Suppressor macrophage treated with lipopolysaccharide for 1 hour (primary cell): Measurements from ENCODE around the gene FAM107B.
"Not testable (repeated sequence)": the region's sequence is repeated elsewhere in the genome, so short reads cannot be mapped to it uniquely, and the experiment has no call there.

Experiments used
- DNase-seq, 3 donors: peaks; one replicate each; pipeline ENCODE4 v3.0.0-alpha.2; 2020 to 2022

The FAM107B gene

DNA sequence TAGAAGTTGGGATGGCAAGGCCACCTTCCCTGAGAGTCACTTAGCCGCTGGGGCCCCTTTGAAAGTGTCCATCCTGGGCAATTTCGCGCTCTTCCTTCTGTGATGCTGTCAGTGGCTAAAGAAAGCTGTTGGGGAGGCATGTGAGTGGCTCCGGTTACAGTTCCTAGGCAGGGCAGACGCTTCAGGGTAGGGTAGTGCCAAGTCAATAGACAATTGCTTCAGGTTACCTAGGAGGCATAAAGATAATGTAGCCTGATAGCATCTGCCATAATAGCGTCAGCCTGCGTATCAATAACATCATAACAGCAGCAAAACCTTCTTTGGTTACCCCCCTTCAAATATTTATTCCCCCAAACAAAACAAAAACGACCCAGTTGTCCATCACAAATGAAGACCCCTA lies at the start of gene FAM107B:
Gene FAM107B, minus strand, starts transcription at position 101 of the 400 bp plus-strand sequence. CDS start 234 bp downstream, outside the sequence.
- DNase-seq: no peak

DNA sequence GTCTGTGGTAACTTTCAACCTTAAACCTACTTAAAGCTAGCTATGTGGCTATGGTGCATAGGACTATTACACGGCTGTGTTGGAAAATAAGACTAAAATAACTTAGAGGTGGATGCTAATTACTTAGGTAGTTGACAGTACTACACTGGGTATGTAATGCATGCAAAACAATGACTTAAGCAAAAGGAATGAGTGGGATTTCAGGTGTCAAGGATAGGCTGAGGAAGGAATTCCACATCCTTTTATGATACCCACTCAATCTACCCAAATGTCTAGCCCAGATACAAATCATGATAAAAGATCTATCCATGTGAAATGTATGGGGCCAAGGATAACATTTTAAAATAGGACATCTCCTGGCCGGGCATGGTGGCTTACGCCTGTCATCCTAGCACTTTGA lies 49.3 kb upstream of the FAM107B start:
- no peak for DNase-seq

DNA sequence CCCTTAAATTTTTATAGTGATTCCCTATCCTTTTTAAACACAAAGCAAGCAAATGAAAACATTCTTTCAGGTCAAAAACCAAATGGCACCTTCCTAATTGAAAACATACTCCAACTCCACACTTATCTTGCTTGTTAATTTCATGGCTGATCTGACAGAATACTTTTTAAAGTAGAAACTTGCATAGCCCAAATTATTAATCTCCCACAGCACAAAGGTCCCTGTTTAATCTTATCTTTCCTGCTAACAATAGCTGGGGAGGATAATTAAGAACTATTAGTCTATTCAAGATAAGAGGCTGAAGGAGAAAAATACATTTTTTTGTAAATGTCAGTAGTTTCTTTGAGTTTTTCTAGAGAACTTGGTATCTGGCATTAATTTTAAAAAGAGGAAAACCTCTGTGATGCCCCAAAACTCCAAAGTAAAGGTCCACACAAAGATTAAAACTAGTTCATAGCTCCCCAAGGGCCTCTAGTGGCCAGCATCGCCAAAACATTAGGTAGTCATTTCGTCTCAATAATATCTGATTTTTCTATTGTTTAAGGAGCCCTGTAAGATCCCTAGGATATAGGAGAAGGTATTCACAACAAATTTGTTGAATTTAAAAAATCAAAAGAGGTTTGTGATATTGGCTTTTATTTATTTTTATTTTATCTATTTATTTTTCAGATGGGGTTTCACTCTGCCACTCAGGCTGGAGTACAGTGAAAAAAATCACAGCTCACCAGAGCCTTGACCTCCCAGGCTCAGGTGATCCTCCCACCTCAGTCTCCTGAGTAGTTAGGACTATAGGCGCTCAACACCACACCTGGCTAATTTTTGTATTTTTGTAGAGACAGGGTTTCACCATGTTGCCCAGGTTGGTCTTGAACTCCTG lies 48.4 kb upstream of the FAM107B start:
- peak; percentile 63 to 79 (median 74) for DNase-seq

DNA sequence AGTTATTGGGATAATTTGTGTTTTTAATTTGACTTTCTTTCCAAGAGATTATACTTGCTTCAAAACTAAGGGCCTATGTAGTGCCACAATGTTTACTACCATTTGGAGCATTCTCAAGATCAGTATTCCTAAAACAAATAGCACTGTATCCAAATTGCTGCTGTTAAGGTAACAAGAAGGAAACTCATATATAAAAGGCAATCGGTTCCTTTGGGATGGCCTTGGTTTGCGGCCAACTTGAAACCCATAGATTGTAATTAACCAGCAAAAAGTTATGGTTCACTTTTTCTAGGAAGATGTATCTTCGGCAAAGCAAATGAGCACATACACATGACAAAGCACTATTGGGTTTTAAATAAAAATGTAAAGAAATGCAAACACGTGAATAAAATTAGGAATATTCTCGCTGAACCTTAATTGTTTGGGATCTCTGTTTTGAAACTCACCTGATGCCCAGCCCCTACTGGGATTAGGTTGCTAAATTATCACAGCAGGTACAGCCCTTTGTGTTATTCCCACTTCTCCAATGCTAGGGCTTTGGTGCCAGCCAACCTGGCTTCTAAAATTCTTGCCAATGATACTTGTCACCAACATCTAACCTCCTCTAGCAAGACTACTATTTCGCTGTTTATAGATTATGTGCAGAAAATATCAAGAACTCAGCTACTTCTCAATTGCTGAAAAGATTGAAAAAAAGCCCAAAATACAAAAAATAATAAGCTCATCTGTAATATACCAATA lies 47.1 kb upstream of the FAM107B start:
- DNase-seq: no peak

DNA sequence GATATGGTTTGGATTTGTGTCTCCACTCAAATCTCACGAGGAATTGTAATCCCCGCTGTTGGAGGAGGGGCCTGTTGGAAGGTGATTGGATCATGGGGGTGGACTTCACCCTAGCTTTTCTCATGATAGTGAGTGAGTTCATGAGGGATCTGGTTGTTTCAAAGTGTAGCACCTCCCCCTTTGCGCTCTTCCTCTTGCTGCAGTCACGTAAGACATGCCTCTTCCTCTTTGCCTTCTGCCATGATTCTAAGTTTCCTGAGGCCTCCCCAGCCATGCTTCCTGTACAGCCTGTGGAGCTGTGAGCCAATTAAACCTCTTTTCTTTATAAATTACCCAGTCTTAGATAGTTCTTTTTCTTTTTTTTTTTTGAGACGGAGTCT lies 46.1 kb upstream of the FAM107B start:
- peak; percentile 22 to 35 (median 29) for DNase-seq

DNA sequence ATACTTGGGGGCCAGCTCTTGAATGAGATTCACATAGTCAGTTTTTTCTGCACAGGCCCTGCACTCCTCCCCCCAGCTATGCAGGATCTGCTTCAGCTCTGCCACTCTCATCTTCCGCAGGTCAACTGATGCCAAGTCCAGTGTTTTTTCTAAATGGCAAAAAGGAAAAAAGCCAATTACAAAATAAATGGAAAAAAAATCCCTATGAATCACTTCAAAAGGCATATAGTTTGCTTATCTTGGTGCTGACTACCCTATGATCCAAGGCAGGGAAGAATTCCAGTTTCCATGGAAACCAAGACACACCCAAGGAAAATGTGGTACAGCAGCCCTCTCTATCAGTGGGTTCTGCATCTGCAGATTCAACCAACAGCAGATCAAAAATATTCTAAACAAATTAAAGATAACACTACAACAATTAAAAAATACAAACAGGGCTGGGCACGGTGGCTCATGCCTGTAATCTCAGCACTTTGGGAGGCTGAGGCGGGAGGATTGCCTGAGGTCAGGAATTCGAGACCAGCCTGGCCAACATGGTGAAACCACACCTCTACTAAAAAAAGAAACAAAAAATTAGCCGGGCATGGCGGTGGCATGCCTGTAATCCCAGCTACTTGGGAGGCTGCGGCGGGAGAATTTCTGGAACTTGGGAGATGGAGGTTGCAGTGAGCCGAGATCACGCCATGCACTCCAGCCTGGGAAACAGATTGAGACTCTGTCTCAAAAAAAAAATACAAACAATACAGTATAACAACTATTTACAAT lies 45.5 kb upstream of the FAM107B start:
- DNase-seq: peak in 1 of 3 donors; percentile 24

DNA sequence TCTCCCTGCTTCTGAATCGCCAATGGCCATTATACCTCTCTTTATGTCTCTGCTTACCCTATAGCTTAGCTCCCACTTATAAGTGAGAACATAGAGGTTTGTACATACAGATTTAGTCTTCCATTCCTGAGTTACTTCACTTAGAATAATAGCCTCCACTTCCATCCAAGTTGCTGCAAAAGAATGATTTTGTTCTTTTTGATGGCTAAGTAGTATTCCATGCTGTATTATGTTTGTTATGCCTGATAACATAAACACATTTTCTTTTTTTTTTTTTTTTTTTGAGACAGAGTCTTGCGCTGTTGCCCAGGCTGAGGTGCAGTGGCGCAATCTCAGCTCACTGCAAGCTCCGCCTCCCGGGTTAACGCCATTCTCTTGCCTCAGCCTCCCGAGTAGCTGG lies 42.0 kb upstream of the FAM107B start:
- DNase-seq: not testable (repeated sequence)

DNA sequence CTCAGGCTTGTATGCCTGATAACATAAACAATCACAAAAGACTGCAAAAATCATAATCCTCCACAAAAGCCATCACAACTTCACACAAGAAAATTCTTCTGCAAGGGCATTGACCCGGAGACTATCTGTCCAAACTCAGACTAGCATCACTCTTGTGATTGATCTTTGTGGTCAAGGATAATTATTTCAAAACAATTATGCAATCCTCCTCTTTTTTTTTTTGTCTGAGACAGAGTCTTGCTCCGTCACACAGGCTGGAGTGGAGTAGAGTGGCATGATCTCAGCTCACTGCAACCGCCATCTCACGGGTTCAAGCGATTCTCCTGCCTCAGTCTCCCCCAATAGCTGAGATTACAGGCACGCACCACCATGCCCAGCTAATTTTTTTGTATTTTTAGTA lies 41.0 kb upstream of the FAM107B start:
- DNase-seq: no peak

DNA sequence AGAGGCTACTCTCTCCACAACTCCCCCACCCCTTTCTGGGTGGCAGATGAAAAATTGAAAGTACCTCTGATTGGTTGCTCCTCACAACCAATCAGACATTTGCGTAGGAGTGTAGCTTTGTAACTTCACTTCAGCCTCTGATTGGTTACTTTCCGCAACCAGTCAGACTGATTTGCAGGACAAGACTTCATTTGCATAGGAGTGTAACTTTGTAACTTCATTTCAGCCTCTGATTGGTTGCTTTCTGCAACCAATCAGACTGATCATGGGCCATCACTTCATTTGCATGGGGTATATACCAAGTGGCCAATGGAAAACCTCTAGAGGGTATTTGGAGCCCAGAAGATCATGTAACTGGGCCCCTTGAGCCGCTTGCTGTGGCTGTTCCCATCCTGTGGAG lies 37.6 kb upstream of the FAM107B start:
- no peak for DNase-seq

DNA sequence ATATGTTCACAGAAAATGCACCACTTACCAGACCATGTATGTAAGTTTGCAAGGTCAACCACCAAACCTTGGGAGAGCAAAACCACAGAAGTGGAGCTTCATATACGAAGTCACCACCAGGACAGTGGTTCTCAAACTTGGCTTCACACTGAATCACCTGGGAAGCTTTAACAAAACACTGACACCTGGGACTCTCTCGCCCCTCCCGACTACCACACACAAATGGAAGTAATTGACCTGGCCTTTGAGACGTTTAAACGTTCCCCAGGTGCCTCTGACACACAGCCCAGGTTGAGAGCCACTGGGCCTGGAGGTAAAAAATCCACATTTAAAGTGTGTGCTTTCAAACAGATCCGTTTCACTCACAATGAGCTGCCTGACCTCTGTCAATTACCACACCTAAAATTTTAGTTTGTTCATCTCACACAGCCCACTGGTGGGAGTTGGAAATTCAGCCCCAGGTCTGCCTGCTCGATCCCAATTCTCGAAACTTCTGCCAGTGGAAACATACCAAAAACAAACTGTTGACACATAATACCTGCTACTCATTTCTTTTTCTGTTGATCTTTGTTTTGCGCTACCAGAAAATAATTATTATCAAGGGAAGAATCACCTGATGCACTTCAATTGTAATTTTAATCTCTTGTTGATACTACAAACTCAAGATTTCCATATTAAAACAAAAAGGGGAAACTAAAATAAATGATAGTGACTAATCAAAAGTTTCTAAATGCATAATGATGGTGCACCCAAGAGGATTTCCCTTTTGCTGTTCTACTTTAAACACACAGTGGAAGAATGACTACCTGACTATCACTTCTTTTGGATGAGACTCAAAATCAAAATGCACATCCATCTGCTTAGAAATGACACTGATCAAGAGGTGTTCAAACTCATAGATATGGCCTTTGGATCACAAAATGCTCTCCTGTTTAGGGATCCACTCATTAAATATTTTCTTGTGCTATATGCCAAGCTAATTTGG lies 36.6 kb upstream of the FAM107B start:
- peak in 2 of 3 donors; percentile 21 to 42 for DNase-seq

DNA sequence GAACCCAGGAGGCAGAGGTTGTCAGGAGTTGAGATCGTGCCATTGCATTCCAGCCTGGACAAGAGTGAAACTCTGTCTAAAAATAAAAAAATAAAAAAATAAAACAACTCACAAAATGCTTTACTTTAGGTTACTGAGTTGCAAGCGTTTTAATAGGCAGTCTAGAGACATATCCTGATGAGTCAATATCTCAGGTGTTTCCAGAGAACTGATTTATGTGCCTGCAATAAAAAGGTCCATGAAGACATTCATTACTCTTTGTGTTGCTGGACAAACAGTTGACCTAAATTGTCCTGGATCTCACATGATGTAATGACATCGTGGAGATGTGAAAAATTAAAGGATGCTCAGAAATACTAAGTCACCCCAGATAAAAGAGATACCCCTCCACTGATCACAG lies 31.6 kb upstream of the FAM107B start:
- DNase-seq: no peak

DNA sequence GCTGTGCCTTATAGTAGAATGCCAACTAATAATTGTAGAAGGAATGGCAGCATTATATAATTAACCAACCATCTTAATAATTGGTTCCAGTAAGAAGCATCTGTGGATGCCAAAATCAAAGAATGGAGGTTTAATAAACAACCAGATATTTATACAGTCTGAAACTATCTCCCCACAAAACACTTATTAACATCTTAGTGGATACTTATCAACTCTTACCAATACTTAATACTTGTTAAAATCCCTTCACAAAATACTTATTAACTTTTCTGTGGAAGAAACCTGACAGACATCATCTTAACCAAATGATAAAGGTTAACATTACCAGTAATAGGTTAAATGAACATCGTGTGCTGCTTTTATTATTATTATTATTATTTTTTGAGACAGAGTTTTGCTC lies 29.1 kb upstream of the FAM107B start:
- no peak for DNase-seq

DNA sequence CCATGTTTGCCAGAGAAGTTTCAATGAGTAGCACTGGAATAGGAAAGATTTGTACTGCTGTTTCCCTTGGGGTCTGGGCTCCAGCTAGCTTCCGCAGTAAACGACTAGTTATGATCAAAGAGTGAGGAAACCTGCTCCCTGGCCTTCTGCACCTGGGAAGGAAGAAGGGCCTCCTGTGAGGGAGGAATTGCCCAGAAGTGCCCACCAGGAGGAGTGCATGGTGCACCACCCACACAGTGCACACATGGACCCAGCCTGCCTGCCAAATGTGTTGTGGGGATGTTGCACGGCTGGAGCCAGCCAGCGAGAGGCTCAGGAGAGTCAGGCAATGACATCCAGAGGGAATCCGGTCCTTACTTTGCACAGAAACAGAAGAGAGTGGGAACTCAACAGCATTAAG lies 27.0 kb upstream of the FAM107B start:
- no peak for DNase-seq

DNA sequence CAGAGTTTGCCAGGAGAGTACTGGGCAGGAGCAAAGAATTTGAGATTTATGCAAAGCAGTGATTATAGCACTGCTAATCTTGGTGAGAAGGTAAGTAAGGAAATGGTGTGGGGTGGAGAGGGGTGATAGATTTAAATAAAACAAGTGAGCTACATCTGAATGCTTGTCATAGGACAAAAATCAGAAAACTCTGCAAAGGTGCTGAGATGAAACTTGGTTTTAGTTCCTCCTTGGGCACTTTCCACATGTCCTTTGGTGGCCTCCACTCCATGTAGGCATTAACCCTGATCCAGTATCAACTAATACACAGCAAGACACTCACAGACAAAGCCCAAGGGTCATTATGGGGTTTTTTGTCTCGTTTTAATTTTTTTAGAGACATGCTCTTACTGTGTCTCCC lies 25.7 kb upstream of the FAM107B start:
- DNase-seq: no peak

DNA sequence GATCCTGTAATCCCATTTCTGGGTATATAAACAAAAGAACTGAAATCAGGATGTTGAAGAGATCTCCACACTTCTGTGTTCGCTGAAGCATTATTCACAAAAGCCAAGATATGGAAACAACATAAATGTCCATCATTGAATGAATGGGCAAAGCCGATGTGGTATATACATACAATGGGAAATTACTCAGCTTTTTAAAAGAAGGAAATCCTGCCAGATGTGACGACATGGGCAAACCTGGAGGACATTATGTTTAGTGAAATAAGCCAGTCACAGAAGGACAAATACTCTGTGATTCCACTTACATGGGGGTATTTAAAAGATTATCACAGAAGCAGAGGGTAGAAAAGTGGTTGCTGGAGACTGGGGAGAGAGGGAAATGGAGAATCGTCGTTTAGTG lies 23.9 kb upstream of the FAM107B start:
- DNase-seq: peak; percentile 22 to 58 (median 43)

DNA sequence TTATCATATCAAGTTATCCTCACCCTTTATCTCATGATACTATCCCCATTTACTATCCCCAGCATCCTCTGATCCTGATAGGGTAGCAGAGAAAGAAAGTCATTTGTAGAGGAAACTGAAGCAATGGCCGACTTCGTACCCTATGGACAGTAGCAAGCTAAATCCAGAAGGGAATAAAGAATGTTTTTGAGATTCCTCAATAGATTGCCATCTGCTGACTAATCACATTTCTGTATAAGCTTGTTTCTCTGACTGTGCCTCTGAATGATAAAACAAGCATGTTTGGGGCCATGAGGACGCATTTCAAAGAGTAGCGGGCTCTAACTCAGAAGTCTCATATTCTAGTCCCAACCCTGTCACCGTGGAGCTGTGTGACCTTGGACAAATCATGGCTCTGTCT lies 13.2 kb upstream of the FAM107B start:
- DNase-seq: no peak

DNA sequence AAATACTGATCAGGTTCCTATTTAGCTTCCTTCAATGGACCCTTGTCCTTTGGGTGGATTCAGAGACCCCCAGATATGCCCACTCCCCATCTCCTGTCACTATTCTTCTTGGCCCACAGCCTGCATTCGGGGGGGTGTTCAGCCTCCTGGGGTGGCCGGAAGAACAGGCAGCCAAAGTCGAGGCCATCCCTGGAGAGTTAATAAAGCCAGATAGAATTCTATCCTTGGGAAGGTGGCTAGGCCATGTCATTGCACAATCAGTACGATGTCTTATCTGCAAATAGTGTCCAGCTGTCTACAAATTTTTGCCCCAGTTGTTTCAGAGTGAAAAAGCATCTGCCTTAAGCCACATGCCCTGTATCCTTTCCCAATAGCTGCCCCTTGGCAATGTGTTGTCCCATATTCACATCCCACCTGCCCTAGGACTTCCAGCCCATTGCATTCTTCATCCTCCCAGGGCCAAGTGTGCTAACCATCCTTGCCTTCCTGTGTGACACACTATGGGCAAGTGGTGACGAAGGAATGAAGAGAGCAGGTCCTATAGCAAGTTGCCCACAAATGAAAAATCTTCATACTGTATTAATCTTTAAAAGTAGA lies 9.9 kb upstream of the FAM107B start:
- DNase-seq: no peak

DNA sequence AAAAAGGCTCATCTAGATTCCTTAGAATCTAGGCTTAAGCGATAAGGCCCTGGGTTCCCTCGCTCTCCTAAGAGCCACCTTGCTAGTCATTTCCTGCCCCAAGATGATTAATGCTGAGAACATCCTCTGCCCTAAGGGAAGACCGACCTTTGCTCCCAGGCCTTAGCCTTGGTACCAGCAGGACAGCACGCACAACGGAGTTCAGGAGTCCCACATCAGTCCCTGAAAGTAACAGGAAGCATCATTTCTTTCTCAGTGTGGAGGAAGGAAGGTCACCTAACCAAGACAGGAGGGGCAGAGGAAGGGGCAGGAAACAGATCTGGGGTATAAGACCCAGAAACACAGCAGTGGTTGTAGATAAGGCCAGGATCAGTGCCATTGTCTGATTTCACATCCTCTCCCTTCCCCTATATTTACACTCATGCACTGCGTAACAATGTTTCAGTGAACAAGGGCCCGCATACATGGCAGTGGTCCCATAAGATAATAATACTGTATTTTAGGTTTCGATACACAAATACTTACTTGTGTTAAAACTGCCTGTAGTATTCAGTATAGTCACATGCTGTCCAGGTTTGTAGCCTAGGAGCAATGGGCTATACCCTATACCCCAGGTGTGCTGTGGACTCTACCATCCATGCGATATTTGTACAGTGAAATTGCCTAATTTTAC lies 8.1 kb upstream of the FAM107B start:
- DNase-seq: peak in 1 of 3 donors; percentile 27

DNA sequence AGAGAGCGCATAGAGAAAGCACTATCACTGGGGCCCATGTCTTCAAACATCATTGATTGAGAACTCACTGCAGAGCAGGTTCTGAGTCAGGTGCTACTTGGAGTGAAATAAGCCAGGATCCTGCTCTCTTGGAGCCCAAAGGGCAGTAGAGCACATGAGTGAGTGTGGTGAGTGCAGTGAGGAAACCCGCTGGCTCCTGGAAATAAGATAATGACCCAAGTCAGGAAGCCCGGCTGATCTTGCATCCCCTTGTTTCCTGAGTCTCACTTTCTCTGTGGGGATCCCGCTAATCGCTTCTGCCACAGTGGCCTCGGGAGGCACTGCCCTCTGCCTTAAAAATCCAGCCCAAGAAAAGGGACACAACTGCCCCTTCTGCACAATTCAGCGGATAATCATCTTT lies 7.1 kb upstream of the FAM107B start:
- no peak for DNase-seq

DNA sequence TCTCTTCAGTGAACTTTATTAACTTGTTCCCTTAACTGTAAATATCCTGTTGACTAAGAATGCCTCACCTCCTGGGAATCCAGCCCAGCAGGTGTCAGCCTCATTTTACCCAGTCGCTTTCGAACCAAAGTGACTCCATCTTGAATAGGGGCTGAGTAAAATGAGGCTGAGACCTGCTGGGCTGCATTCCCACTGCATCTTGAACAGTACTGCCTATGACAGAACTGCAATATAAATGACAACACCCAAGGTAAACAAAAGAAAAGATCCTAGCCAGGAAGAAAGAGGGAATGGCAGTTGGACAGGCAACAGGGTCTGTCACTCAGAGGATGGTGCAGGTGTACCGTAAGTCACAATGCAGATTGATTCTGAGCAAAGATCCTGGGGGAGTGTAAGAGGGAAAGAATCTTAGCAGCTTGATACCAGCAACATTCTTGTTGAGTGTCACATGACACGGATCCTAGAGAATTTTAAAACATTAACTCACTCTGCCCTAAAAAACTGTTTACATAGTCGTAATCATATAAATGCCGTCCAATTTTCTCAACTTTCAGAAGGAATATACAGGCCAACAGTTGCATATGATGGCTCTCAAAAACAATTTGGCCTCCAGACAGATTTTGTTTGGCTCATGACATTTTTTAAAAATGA lies 4.4 kb upstream of the FAM107B start:
- no peak for DNase-seq

DNA sequence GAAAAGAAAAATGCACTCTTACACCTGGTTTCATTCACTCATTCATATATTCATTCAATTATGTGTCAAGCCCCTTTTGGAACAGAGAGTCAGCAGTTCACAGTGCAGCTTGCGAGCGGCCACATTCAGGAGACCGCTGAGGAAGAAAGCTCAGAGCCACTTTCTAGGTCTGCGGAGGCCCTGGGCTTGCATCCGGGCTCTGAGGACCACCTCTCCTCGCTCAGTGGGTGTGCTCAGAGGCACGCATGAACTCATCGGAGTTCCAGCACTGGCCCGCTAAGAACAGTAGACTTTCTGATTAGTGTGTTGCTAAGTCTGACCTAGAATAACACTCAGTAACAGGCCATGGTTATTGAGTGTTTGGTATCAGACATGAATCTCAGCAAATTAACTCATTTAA lies 1.8 kb upstream of the FAM107B start:
- DNase-seq: no peak
